HG02938 (cell line): ENCODE results near the gene ERCC2.

Source experiments
- ATAC-seq: cut with Tn5 transposase; IDR thresholded peaks from one replicate; pipeline ENCODE4 v1.9.1; 2021; ENCODE audit warnings: mild to moderate bottlenecking, moderate library complexity; ENCODE audit not compliant: unreplicated experiment

The ERCC2 gene

DNA sequence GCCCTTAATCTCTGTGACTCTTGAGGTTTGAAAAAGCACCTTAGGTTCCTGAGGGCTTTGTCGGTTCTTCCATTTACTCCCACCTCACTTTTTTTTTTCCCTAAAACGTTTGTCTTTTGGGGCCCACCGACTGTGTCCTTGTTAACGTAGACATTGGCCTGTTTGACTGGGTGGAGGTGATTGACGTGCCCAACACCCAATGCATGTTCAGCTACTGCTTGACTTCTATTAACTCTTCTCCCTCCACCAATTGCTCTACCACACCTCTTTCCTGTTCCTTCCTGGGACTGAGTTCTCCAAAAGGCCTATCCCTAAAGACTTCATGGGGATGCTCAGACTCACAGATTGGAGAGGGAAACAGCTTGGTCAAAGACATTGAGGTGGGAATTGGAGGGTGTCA lies 65.0 kb downstream of the ERCC2 start:
- no peak for ATAC-seq

DNA sequence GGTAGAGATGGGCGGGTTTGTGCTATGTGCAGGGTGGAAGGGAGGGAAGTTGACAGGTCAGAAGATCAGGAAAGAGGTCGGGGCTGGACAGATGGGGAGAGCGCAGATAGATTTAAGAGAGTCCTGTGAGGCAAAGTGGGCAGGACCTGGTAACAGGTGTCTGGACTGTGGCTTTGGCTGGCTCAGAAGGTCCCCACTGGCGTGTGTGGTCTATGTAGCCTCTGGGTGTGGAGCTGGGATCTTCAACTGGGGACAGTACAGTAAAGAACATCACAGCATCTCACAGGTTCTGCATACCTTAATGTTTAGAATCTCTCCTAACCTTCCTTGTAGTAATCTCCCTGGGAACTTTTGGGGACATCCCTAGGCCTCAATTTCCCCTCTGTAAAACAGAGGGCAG lies 65.4 kb downstream of the ERCC2 start:
- no peak for ATAC-seq

DNA sequence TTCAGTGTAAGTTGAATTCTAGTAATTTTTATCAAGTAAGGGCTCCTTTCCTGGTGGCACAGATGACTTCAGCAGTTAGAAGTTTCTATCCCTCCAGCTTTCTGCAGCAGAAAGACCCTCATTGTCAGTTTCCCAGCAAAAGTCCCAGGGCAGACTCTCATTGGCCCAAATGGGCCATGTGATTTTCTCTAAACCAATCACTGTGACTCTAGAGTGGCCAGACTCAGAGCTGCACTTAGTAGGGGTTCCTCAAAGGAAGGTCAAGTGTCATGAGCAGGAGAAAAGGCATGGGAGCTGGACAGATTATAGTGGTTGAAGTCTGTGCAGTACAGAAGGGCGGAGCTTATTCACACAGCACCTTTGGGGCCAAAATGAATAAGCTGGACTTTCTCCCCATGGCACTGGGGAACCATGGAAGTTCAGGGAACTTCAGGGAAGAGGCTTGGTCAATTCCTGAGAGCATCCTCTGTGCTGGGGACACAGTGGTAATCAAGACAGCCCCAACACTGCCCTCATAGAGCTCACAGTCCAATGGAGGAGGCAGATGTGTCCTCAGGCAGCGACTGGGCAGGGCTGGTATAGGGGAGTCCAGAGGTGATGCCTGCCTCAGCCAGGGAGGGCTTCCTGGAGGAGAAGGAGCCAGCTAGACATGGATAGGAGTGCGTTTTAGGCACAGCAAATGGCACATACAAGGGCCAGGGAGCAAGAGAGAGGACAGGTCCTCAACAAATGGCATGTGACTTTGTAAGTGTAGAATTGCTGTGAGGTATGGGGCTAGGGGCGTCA lies 66.0 kb downstream of the ERCC2 start:
- ATAC-seq = no peak

DNA sequence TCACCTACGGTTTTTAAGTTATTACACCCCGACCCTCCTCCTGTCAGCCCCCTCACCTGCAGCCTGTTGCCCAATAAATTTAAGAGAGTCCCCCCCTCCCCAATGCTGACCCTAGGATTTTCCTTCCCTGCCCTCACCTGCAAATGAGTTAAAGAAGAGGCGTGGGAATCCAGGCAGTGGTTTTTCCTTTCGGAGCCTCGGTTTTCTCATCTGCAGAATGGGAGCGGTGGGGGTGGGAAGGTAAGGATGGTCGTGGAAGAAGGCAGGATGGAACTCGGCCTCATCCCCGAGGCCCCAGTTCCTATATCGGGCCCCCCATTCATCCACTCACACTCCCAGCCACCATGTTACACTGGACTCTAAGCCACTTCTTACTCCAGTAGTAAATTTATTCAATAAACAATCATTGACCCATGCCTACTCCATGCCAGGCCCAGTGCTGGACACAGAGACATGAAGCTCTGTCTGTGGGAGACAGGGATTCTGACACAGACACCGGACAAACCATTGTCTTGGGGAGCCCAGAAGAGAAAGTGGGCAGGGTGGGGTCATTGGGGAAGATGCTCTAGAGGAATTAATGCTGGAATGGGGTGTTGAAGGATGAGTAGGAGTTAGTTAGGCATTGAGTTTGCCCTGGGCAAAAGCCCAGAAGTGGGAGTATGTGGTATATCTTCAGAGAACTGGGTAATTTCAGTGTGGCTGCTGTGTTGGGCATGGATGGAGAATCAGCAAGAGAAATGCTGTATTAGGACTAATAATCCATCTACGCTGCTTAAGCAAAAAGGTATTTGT lies 66.9 kb downstream of the ERCC2 start:
- no peak for ATAC-seq

DNA sequence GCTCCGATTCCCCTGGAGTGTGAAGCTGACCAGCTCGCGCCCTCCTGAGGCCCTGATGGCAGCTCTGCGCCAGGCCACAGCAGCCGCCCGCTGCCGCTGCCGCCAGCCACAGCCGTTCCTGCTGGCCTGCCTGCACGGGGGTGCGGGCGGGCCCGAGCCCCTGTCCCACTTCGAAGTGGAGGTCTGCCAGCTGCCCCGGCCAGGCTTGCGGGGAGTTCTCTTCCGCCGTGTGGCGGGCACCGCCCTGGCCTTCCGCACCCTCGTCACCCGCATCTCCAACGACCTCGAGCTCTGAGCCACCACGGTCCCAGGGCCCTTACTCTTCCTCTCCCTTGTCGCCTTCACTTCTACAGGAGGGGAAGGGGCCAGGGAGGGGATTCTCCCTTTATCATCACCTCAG lies 68.0 kb downstream of the ERCC2 start:
- ATAC-seq = no peak
